ENCODE data around the gene EIF3B. TPM values are rescaled to one million over a fixed set of nuclear protein-coding genes. Genes with fewer than 3 reads are reported as not detected.
A peak's percentile ranks its signal among the peaks of the same experiment; 100 is the strongest.

Gene EIF3B
- total and polyA plus RNA-seq, 11 donors, result 35.4 to 114 (median 72.4) TPM

GRCh38 chr7:2379161-2379560, 24.5 kb downstream of the EIF3B start:
- H3K36me3 ChIP-seq, result peaks cover 3 to 72% (median 67%) of the 10 kb centered on the region in 9 donors
- no peak for TF ChIP-seq CTCF (IDR thresholded peaks at IDR 0.05)
- no peak overlapping the region for H3K27ac ChIP-seq
- H3K27me3 ChIP-seq, result no peaks in the 10 kb centered on the region
- ATAC-seq (no peak), DNase-seq (peak in 1 of 5 donors; percentile 57)
- no peaks in the 10 kb centered on the region for H3K9me3 ChIP-seq
- no peak overlapping the region for H3K4me3 ChIP-seq
- 91 to 95% (median 94%) methylated on average over 20 of the region's 20 CpGs for WGBS, 4 donors
- intact Hi-C loops (cut with DNase I), result no loop called here
- no peaks in the 10 kb centered on the region for H3K4me1 ChIP-seq

- Histone ChIP-seq H3K27ac (no peak overlapping the region), H3K36me3 (peaks cover 0 to 64% (median 60%) of the 10 kb centered on the region in 9 donors), H3K4me1 (no peaks in the 10 kb centered on the region), H3K9me3 (no peaks in the 10 kb centered on the region), H3K27me3 (no peaks in the 10 kb centered on the region), H3K4me3 (no peak overlapping the region)
- DNase-seq (peak in 1 of 5 donors; percentile 55), ATAC-seq (peak in 1 of 4 donors; percentile 8)
- intact Hi-C loops (cut with DNase I), result no loop called here
- WGBS, 4 donors, result 93 to 95% (median 94%) methylated on average over 25 to 34 of the region's 34 CpGs
- TF ChIP-seq CTCF (IDR thresholded peaks at IDR 0.05) (no peak), POLR2A (IDR thresholded peaks at IDR 0.05) (no peak)
These were observed 25.3 kb downstream of the EIF3B start for GRCh38 chr7:2379821-2380450.

- no peak overlapping the region for H3K4me3 ChIP-seq
- peaks cover 0 to 59% (median 54%) of the 10 kb centered on the region in 9 donors for H3K36me3 ChIP-seq
- ATAC-seq (no peak), DNase-seq (peak in 1 of 5 donors; percentile 54)
- no peak overlapping the region for H3K27ac ChIP-seq
- TF ChIP-seq CTCF (IDR thresholded peaks at IDR 0.05), result no peak
- TF ChIP-seq POLR2A (IDR thresholded peaks at IDR 0.05), result no peak
- no peaks in the 10 kb centered on the region for H3K9me3 ChIP-seq
- intact Hi-C loops (cut with DNase I), result no loop called here
- no peaks in the 10 kb centered on the region for H3K4me1 ChIP-seq
- no peaks in the 10 kb centered on the region for H3K27me3 ChIP-seq
- WGBS, 4 donors, result 96 to 97% (median 97%) methylated on average over 23 of the region's 23 CpGs
These were observed 25.8 kb downstream of the EIF3B start for GRCh38 chr7:2380461-2380860.

GRCh38 chr7:2381227-2381626, 26.6 kb downstream of the EIF3B start:
- no peaks in the 10 kb centered on the region for H3K9me3 ChIP-seq
- no peak for ATAC-seq
- intact Hi-C loops (cut with DNase I), result no loop called here
- H3K27ac ChIP-seq, result no peak overlapping the region
- no peak overlapping the region for H3K4me3 ChIP-seq
- no peaks in the 10 kb centered on the region for H3K27me3 ChIP-seq
- no peak for TF ChIP-seq POLR2A (IDR thresholded peaks at IDR 0.05)
- TF ChIP-seq CTCF (IDR thresholded peaks at IDR 0.05), result no peak
- H3K36me3 ChIP-seq, result peaks cover 0 to 51% (median 47%) of the 10 kb centered on the region in 9 donors
- WGBS, 4 donors, result 46 to 59% (median 51%) methylated on average over 5 of the region's 5 CpGs
- peak in 1 of 5 donors; percentile 40 for DNase-seq
- H3K4me1 ChIP-seq, result no peaks in the 10 kb centered on the region
